ENCODE results near the gene TLR2. TPM values are rescaled to one million over a fixed set of nuclear protein-coding genes. Genes with fewer than 3 reads are reported as not detected.

Gene TLR2
- total RNA-seq, 1 donor from 2014 or later: 14.5 TPM

- H3K27me3 ChIP-seq: no peaks in the 10 kb centered on the region
- no peak overlapping the region for H3K4me3 ChIP-seq
- H3K36me3 ChIP-seq: no peaks in the 10 kb centered on the region
- no peak for TF ChIP-seq POLR2AphosphoS5 (IDR thresholded peaks at IDR 0.05; ENCODE audit: insufficient read depth in 1 of 2, low read depth in 1 of 2)
- peak in 1 of 3 experiments; percentile 40 for TF ChIP-seq CTCF (IDR thresholded peaks at IDR 0.05)
- TF ChIP-seq POLR2A (IDR thresholded peaks at IDR 0.05): no peak
- no peak for DNase-seq (ENCODE audit: extremely low spot score in 2 of 2)
- no peaks in the 10 kb centered on the region for H3K9me3 ChIP-seq
- H3K27ac ChIP-seq: no peak overlapping the region
- intact Hi-C loops (cut with DNase I): no loop called here
- peaks cover 9% of the 10 kb centered on the region for H3K4me1 ChIP-seq
Measured at GRCh38 chr4:153750197-153750817, 66.2 kb downstream of the TLR2 start.

GRCh38 chr4:153755186-153755585 is 71.1 kb downstream of the TLR2 start:
- DNase-seq (ENCODE audit: extremely low spot score in 2 of 2): no peak
- intact Hi-C loops (cut with DNase I): no loop called here

More at GRCh38 chr4:153755186-153755585, 71.1 kb downstream of the TLR2 start:
- Histone ChIP-seq H3K9me3 (no peaks in the 10 kb centered on the region), H3K4me1 (peaks cover 7% of the 10 kb centered on the region), H3K36me3 (no peaks in the 10 kb centered on the region), H3K27ac (no peak overlapping the region), H3K27me3 (no peaks in the 10 kb centered on the region), H3K4me3 (no peak overlapping the region)
- TF ChIP-seq CTCF (IDR thresholded peaks at IDR 0.05) (no peak), POLR2A (IDR thresholded peaks at IDR 0.05) (no peak), POLR2AphosphoS5 (IDR thresholded peaks at IDR 0.05; ENCODE audit: insufficient read depth in 1 of 2, low read depth in 1 of 2) (no peak)

Other genes with a start within 250 kb of the TLR2 start
- gene TMEM131L, start 217.9 kb upstream of the TLR2 start, total RNA-seq: 17.7 TPM
- 2.2 TPM for gene RNF175, start 75.7 kb downstream of the TLR2 start, total RNA-seq
- 49.8 TPM for gene SFRP2, start 104.8 kb downstream of the TLR2 start, total RNA-seq

All from vagina (tissue), 2 donors.